ENCODE data around the gene CMIP. TPM values are rescaled to one million over a fixed set of nuclear protein-coding genes. Genes with fewer than 3 reads are reported as not detected.

CMIP gene
- total RNA-seq, 4 donors from 2014 or later, result 15.5 to 65.9 (median 20.2) TPM

- no peak overlapping the region for H3K27ac ChIP-seq
- peaks cover 0 to 9% of the 10 kb centered on the region in 2 donors for H3K36me3 ChIP-seq
- 92 to 93% methylated on average over 21 of the region's 21 CpGs for WGBS, 2 donors
- no peak for TF ChIP-seq CTCF (IDR thresholded peaks at IDR 0.05)
- no peak for TF ChIP-seq POLR2A (IDR thresholded peaks at IDR 0.05)
- no peaks in the 10 kb centered on the region for H3K27me3 ChIP-seq
- H3K4me3 ChIP-seq (replicated peaks in 1 of 3), result no peak overlapping the region
- intact Hi-C loops (cut with DNase I), result no loop called here
- no peak for DNase-seq
- no peaks in the 10 kb centered on the region for H3K9me3 ChIP-seq
- peaks cover 0 to 8% of the 10 kb centered on the region in 2 donors for H3K4me1 ChIP-seq
Measured at GRCh38 chr16:81652798-81653505, 208.3 kb downstream of the CMIP start.

- Histone ChIP-seq H3K9me3 (no peaks in the 10 kb centered on the region), H3K4me1 (peaks cover 0 to 8% of the 10 kb centered on the region in 2 donors), H3K27ac (no peak overlapping the region), H3K36me3 (peaks cover 0 to 9% of the 10 kb centered on the region in 2 donors), H3K4me3 (replicated peaks in 1 of 3) (no peak overlapping the region), H3K27me3 (no peaks in the 10 kb centered on the region)
- DNase-seq, result peak in 1 of 2 donors; percentile 29
- TF ChIP-seq POLR2A (IDR thresholded peaks at IDR 0.05) (no peak), CTCF (IDR thresholded peaks at IDR 0.05) (no peak)
- intact Hi-C loops (cut with DNase I), result no loop called here
- WGBS, 2 donors, result 14 to 42% methylated on average over 1 of the region's 1 CpG
Measured at GRCh38 chr16:81654346-81654745, 209.7 kb downstream of the CMIP start.

DNA sequence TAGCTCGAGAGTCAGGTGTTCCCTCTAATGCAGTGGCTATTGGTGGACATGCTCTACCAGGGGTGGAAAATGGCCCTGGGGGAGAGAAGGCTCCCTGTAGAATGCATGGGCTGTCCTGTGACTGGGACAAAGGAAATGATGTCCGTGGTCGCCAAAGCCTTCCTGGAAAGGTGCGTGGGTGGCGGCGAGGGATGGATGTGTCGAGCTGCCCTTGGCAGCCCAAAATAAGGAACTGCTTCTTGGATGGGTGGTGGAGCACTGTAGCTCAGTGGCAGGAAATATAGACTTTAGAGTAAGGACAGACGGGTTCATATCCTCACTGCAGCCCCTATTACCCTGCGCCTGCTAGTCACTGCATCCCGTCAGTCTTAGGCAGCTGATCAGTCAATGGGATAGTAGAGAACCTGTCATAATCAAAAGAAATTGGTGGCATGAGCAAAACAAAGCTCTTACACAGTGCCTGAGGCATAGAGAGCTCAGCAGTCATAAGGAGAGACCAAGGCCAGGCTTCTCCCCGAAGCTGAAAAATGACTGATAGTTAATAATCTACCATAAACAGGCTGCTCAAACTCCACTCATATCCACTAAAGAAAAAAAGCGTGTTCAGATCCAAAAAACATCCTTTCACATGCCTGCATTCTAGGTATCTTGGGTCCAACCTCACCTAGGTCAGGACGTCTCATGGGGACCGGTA lies 211.0 kb downstream of the CMIP start:
- TF ChIP-seq CTCF (IDR thresholded peaks at IDR 0.05), result no peak
- TF ChIP-seq POLR2A (IDR thresholded peaks at IDR 0.05), result no peak
- no peaks in the 10 kb centered on the region for H3K9me3 ChIP-seq
- H3K27me3 ChIP-seq, result no peaks in the 10 kb centered on the region
- H3K27ac ChIP-seq, result no peak overlapping the region
- peaks cover 0 to 9% of the 10 kb centered on the region in 2 donors for H3K36me3 ChIP-seq
- WGBS, 2 donors, result 93 to 96% methylated on average over 14 of the region's 14 CpGs
- intact Hi-C loops (cut with DNase I), result no loop called here
- H3K4me1 ChIP-seq, result peaks cover 0 to 8% of the 10 kb centered on the region in 2 donors
- no peak for DNase-seq
- H3K4me3 ChIP-seq (replicated peaks in 1 of 3), result no peak overlapping the region

- H3K36me3 ChIP-seq, result peaks cover 7 to 12% of the 10 kb centered on the region in 2 donors
Measured at GRCh38 chr16:81657224-81657623, 212.6 kb downstream of the CMIP start.

More at GRCh38 chr16:81657224-81657623, 212.6 kb downstream of the CMIP start:
- peaks cover 0 to 8% of the 10 kb centered on the region in 2 donors for H3K4me1 ChIP-seq
- H3K4me3 ChIP-seq (replicated peaks in 1 of 3), result no peak overlapping the region
- H3K27ac ChIP-seq, result no peak overlapping the region
- H3K27me3 ChIP-seq, result no peaks in the 10 kb centered on the region
- no peak for DNase-seq
- H3K9me3 ChIP-seq, result no peaks in the 10 kb centered on the region
- WGBS, 2 donors, result 90% methylated on average over 8 of the region's 8 CpGs
- TF ChIP-seq POLR2A (IDR thresholded peaks at IDR 0.05) (no peak), CTCF (IDR thresholded peaks at IDR 0.05) (no peak)
- intact Hi-C loops (cut with DNase I), result no loop called here

Data from thyroid gland (tissue), 4 donors.